Testis (tissue), 3 donors: ENCODE data around the gene ATF7. TPM values are rescaled to one million over a fixed set of nuclear protein-coding genes. Genes with fewer than 3 reads are reported as not detected.

Experiments used
- DNase-seq: peaks from one replicate; pipeline ENCODE4 v3.0.0-alpha.2; 2019
- H3K27ac ChIP-seq, 2 donors: fragments of 200-600 bp; sonication (generic); one replicate each; pipeline ENCODE4 v1.5.1; 2019
- H3K27me3 ChIP-seq: fragments of 200-600 bp; sonication (generic); one replicate; pipeline ENCODE4 v1.5.1; 2019
- H3K36me3 ChIP-seq: fragments of 200-600 bp; sonication (generic); one replicate; pipeline ENCODE4 v1.5.1; 2017; ENCODE audit warnings: low read depth; ENCODE audit errors: missing control alignments
- H3K4me1 ChIP-seq: fragments of 200-600 bp; sonication (generic); one replicate; pipeline ENCODE4 v1.5.1; 2019
- H3K4me3 ChIP-seq, 2 donors: fragments of 200-600 bp; sonication (generic); one replicate each; pipeline ENCODE4 v1.5.1; 2017 to 2019
- H3K9me3 ChIP-seq: fragments of 200-600 bp; sonication (generic); one replicate; pipeline ENCODE4 v1.5.1; 2017
- POLR2A ChIP-seq: fragments of 450-650 bp; IDR thresholded peaks from one replicate; pipeline ENCODE4 v1.6.1; 2017; ENCODE audit warnings: antibody characterized with exemption, mild to moderate bottlenecking, moderate library complexity
- WGBS, 2 donors: methylation state at CpG; one replicate each; pipeline ENCODE4 v1.1.5; 2018; 5-methylcytosine and 5-hydroxymethylcytosine counted together
- intact Hi-C: fragments of 100-400 bp; cut with DNase I; formaldehyde crosslinking; loops from one replicate; pipeline ENCODE4 v1.15.1; 2023; ENCODE audit warnings: low total_unique reads
- polyA plus RNA-seq: library from polyadenylated mRNA; stranded (reverse); fragments of 350-450 nt; fragmentation: Illumina TruSeq; extraction: RNeasy Lipid Tissue Mini Kit (QIAGEN cat#74804); gene quantifications from one replicate; pipeline ENCODE4 v1.2.3, GENCODE V29; 2014; ENCODE audit warnings: low read depth, low replicate concordance; ENCODE audit not compliant: insufficient read depth
- total RNA-seq, 2 donors: library from RNA; depleted of rRNA; stranded (reverse); fragments of >200 nt; gene quantifications; one replicate each; pipeline ENCODE4 v1.2.3, GENCODE V29; 2016
- TF ChIP-seq, protein P1 (sequence below), 3 experiments: fragments of 450-650 bp in 2 of 3; fragments of 200-600 bp in 1 of 3; sonication (generic) in 1 of 3; IDR thresholded peaks; one replicate each; pipeline ENCODE4 v1.5.1; 2016 to 2019; ENCODE audit warnings: antibody characterized with exemption in 3 of 3, mild to moderate bottlenecking in 2 of 3, moderate library complexity in 1 of 3

Gene ATF7
- total and polyA plus RNA-seq, 3 donors from 2014 or later = 31.6 to 59.8 (median 55.1) TPM

DNA sequence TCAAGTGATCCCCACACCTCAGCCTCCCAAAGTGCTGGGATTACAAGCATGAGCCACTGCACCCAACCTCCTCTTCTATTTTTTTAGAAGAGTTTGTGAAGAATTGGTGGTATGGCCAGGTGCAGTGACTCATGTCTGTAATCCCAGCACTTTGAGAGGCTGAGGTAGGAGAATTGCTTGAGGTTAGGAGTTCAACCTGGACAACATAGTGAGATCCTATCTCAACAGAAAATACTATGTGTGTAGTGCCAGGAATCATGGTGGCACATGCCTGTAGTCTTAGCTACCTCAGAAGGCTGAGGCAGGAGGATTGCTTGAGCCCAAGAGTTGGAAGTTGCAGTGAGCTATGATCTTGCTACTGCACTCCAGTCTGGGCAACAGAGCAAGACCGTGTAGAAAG is 5.5 kb upstream of the ATF7 start:
- DNase-seq = no peak

GRCh38 chr12:53627919-53628318 is 1.7 kb upstream of the ATF7 start:
- intact Hi-C loops = no loop called here
- WGBS, 2 donors = 80 to 88% methylated on average over 11 of the region's 11 CpGs
- Histone ChIP-seq H3K4me3 (no peak overlapping the region), H3K4me1 (peaks cover 9% of the 10 kb centered on the region), H3K27ac (no peak overlapping the region), H3K9me3 (no peaks in the 10 kb centered on the region), H3K27me3 (no peaks in the 10 kb centered on the region), H3K36me3 (no peaks in the 10 kb centered on the region)
- TF ChIP-seq, protein P1, sequence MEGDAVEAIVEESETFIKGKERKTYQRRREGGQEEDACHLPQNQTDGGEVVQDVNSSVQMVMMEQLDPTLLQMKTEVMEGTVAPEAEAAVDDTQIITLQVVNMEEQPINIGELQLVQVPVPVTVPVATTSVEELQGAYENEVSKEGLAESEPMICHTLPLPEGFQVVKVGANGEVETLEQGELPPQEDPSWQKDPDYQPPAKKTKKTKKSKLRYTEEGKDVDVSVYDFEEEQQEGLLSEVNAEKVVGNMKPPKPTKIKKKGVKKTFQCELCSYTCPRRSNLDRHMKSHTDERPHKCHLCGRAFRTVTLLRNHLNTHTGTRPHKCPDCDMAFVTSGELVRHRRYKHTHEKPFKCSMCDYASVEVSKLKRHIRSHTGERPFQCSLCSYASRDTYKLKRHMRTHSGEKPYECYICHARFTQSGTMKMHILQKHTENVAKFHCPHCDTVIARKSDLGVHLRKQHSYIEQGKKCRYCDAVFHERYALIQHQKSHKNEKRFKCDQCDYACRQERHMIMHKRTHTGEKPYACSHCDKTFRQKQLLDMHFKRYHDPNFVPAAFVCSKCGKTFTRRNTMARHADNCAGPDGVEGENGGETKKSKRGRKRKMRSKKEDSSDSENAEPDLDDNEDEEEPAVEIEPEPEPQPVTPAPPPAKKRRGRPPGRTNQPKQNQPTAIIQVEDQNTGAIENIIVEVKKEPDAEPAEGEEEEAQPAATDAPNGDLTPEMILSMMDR (IDR thresholded peaks at IDR 0.05) = no peak
- TF ChIP-seq POLR2A = no peak
- DNase-seq = no peak

More for the DNA sequence above, 5.5 kb upstream of the ATF7 start:
- H3K27me3 ChIP-seq = no peaks in the 10 kb centered on the region
- H3K27ac ChIP-seq = no peak overlapping the region
- intact Hi-C loops = no loop called here
- no peak overlapping the region for H3K4me3 ChIP-seq
- WGBS, 2 donors = 82 to 92% methylated on average over 1 of the region's 1 CpG
- peaks cover 4% of the 10 kb centered on the region for H3K4me1 ChIP-seq
- no peak for TF ChIP-seq POLR2A
- TF ChIP-seq, protein P1 (IDR thresholded peaks at IDR 0.05) = no peak
- H3K9me3 ChIP-seq = no peaks in the 10 kb centered on the region
- H3K36me3 ChIP-seq = no peaks in the 10 kb centered on the region

GRCh38 chr12:53626702-53627169 is 554 bp upstream of the ATF7 start:
- peak overlapping the region; percentile 67 to 85 for H3K4me3 ChIP-seq
- no peaks in the 10 kb centered on the region for H3K9me3 ChIP-seq
- peaks cover 20% of the 10 kb centered on the region for H3K4me1 ChIP-seq
- H3K27ac ChIP-seq = peak overlapping the region; percentile 96
- H3K36me3 ChIP-seq = no peaks in the 10 kb centered on the region
- intact Hi-C loops = no loop called here
- TF ChIP-seq POLR2A = no peak
- TF ChIP-seq, protein P1 (IDR thresholded peaks at IDR 0.05) = no peak
- WGBS, 2 donors = 16 to 27% methylated on average over 6 of the region's 6 CpGs
- DNase-seq = no peak
- no peaks in the 10 kb centered on the region for H3K27me3 ChIP-seq

DNA sequence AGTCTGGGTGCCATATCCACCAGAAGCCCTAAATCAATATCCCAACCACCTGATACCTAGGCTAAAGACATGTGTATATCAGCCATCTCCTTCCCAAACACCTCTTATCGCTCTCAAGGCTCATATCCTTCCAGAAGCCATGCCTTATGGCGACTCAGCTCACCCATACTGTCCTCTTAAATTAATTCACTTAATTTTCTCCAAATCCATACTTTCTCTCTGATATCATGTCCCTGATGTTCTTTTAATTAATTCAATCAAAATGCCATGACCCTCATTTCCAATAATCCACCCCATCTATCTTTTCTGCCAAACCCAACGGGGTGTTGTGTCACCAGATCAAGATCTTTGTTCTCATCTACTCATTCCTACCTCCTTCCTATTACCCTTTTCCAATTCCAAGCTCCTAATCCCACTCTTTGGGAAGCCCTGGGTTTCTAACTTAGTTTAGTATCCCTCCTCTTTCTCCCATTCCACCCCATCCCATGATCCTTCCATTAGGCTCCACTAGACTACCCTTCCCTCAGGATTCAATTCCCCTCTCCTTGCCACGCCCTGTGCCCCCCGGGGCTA is 723 bp downstream of the ATF7 start:
- WGBS, 2 donors = 1 to 4% methylated on average over 5 of the region's 5 CpGs
- H3K4me3 ChIP-seq = peak overlapping the region; percentile 67 to 85
- no peaks in the 10 kb centered on the region for H3K27me3 ChIP-seq
- DNase-seq = no peak
- no peaks in the 10 kb centered on the region for H3K36me3 ChIP-seq
- H3K4me1 ChIP-seq = peaks cover 21% of the 10 kb centered on the region
- H3K9me3 ChIP-seq = no peaks in the 10 kb centered on the region
- peak overlapping the region; percentile 96 for H3K27ac ChIP-seq
- TF ChIP-seq POLR2A = no peak
- TF ChIP-seq, protein P1 (IDR thresholded peaks at IDR 0.05) = no peak
- intact Hi-C loops = no loop called here

- WGBS, 2 donors = 21 to 22% methylated on average over 4 of the region's 4 CpGs
- H3K27ac ChIP-seq = peak overlapping the region; percentile 96
- no peak for DNase-seq
- no peaks in the 10 kb centered on the region for H3K36me3 ChIP-seq
- no peaks in the 10 kb centered on the region for H3K9me3 ChIP-seq
- no peaks in the 10 kb centered on the region for H3K27me3 ChIP-seq
- peaks cover 21% of the 10 kb centered on the region for H3K4me1 ChIP-seq
- intact Hi-C loops = no loop called here
- peak overlapping the region; percentile 67 to 85 for H3K4me3 ChIP-seq
- TF ChIP-seq, protein P1 (IDR thresholded peaks at IDR 0.05) = no peak
- no peak for TF ChIP-seq POLR2A
Measured at GRCh38 chr12:53624956-53625355, 1.2 kb downstream of the ATF7 start.
